MM.1S (cell line): ENCODE data around the gene SMC5.
A peak's percentile ranks its signal among the peaks of the same experiment; 100 is the strongest.
"Not testable (repeated sequence)": the region's sequence is repeated elsewhere in the genome, so short reads cannot be mapped to it uniquely, and the experiment has no call there.

Source experiments
- DNase-seq: peaks from one replicate; pipeline ENCODE4 v3.0.0-alpha.2; 2015
- H2AFZ ChIP-seq: fragments of 300-600 bp; sonication (generic); 2 replicates; pipeline ENCODE4 v1.6.0; 2016; ENCODE audit warnings: antibody characterized with exemption, low read length
- H3F3A ChIP-seq: fragments of 300-600 bp; sonication (generic); 2 replicates; pipeline ENCODE4 v1.6.1; 2016; ENCODE audit warnings: mild to moderate bottlenecking, antibody characterized with exemption, low read length, moderate library complexity, mixed read lengths; ENCODE audit not compliant: insufficient read depth
- H3K27ac ChIP-seq: fragments of 300-600 bp; sonication (generic); 2 replicates; pipeline ENCODE4 v1.5.1; 2016; ENCODE audit warnings: mild to moderate bottlenecking, low read length
- H3K27me3 ChIP-seq: fragments of 300-600 bp; sonication (generic); replicated peaks from 2 replicates; pipeline ENCODE4 v1.6.0; 2016; ENCODE audit warnings: low read length; ENCODE audit not compliant: insufficient read depth
- H3K36me3 ChIP-seq: fragments of 300-600 bp; sonication (generic); replicated peaks from 2 replicates; pipeline ENCODE4 v1.6.1; 2016; ENCODE audit warnings: mild to moderate bottlenecking, low read length, mixed read lengths; ENCODE audit not compliant: insufficient read depth
- H3K4me1 ChIP-seq: fragments of 300-600 bp; sonication (generic); 2 replicates; pipeline ENCODE4 v1.6.1; 2016; ENCODE audit warnings: low read length, mixed read lengths
- H3K4me2 ChIP-seq: fragments of 300-600 bp; sonication (generic); 2 replicates; pipeline ENCODE4 v1.6.0; 2016; ENCODE audit warnings: low read depth, low read length
- H3K4me3 ChIP-seq: fragments of 300-600 bp; sonication (generic); 2 replicates; pipeline ENCODE4 v1.5.1; 2016; ENCODE audit warnings: low read length, mixed read lengths
- H3K79me2 ChIP-seq: fragments of 300-600 bp; sonication (generic); 2 replicates; pipeline ENCODE4 v1.6.1; 2016; ENCODE audit warnings: mixed run types, low read length, mixed read lengths
- H3K9ac ChIP-seq: fragments of 300-600 bp; sonication (generic); 2 replicates; pipeline ENCODE4 v1.6.1; 2016; ENCODE audit warnings: low read length, mixed read lengths
- H3K9me2 ChIP-seq: fragments of 300-600 bp; sonication (generic); replicated peaks from 2 replicates; pipeline ENCODE4 v1.6.1; 2016; ENCODE audit warnings: mild to moderate bottlenecking, low read length, mixed read lengths; ENCODE audit not compliant: insufficient read depth
- H3K9me3 ChIP-seq: fragments of 300-600 bp; sonication (generic); replicated peaks from 2 replicates; pipeline ENCODE4 v1.6.1; 2016; ENCODE audit warnings: mild to moderate bottlenecking, low read length, mixed read lengths; ENCODE audit not compliant: insufficient read depth
- H4K20me1 ChIP-seq: fragments of 300-600 bp; sonication (generic); 2 replicates; pipeline ENCODE4 v1.6.1; 2016; ENCODE audit warnings: mild to moderate bottlenecking, low read length, moderate library complexity, mixed read lengths; ENCODE audit not compliant: insufficient read depth
- CTCF ChIP-seq: fragments of 300-600 bp; sonication (generic); IDR thresholded peaks from 2 replicates; pipeline ENCODE4 v1.5.1; 2016; ENCODE audit warnings: antibody characterized with exemption, low read length, mixed read lengths
- EZH2 ChIP-seq: fragments of 300-600 bp; sonication (generic); optimal IDR thresholded peaks from 2 replicates; pipeline ENCODE3; 2017; ENCODE audit warnings: low read depth, mild to moderate bottlenecking, antibody characterized with exemption, low read length, mixed read lengths
- EZH2phosphoT487 ChIP-seq: fragments of 300-600 bp; sonication (generic); IDR thresholded peaks from 2 replicates; pipeline ENCODE4 v1.6.1; 2018; ENCODE audit warnings: antibody characterized with exemption, low read length

The SMC5 gene

DNA sequence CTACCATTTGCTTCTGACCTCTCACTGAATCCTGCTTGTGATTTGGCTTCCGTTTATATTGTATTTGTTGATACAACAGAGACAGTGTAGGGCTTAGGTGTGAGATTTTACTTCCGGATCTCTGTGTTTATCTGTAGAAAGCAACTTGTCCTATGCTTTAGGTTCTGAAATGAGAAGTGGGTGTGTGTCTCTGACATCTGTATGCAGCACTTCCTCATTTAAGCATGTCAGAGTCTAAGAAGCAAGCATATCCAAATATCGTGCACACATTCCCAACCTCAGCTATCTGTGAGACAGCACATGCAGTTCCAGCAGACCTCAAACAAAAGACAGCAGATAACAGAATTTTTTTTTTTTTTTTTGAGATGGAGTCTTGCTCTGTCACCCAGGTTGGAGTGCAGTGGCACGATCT, 139.4 kb downstream of the SMC5 start:
- Histone ChIP-seq H3F3A (no peaks in the 10 kb centered on the region), H3K27me3 (no peaks in the 10 kb centered on the region), H3K9me3 (no peaks in the 10 kb centered on the region), H3K4me2 (no peak overlapping the region), H3K9me2 (no peaks in the 10 kb centered on the region), H3K36me3 (no peaks in the 10 kb centered on the region), H4K20me1 (no peaks in the 10 kb centered on the region), H3K9ac (no peak overlapping the region), H3K27ac (no peak overlapping the region), H2AFZ (0 out of 2 replicates have a peak overlapping the region, but pooled peaks have one; percentile 2), H3K4me3 (no peak overlapping the region), H3K4me1 (no peaks in the 10 kb centered on the region), H3K79me2 (no peaks in the 10 kb centered on the region)
- TF ChIP-seq EZH2phosphoT487 (no peak), CTCF (no peak), EZH2 (no peak)
- DNase-seq, result no peak

- DNase-seq, result no peak
- Histone ChIP-seq H3K79me2 (0 out of 2 replicates have a peak, but pooled peaks cover 6% of the 10 kb centered on the region), H4K20me1 (no peaks in the 10 kb centered on the region)
These were observed 140.4 kb downstream of the SMC5 start for GRCh38 chr9:70399141-70399540.

GRCh38 chr9:70400107-70400892, 141.5 kb downstream of the SMC5 start:
- H3K36me3 ChIP-seq, result no peaks in the 10 kb centered on the region
- no peak for DNase-seq
- no peaks in the 10 kb centered on the region for H4K20me1 ChIP-seq
- no peak overlapping the region for H3K9ac ChIP-seq
- H3K27ac ChIP-seq, result no peak overlapping the region
- no peaks in the 10 kb centered on the region for H3K27me3 ChIP-seq
- no peak overlapping the region for H2AFZ ChIP-seq
- TF ChIP-seq EZH2 (no peak), EZH2phosphoT487 (no peak)
- H3F3A ChIP-seq, result no peaks in the 10 kb centered on the region
- 0 out of 2 replicates have a peak, but pooled peaks cover 6% of the 10 kb centered on the region for H3K79me2 ChIP-seq
- H3K4me3 ChIP-seq, result no peak overlapping the region
- H3K9me3 ChIP-seq, result no peaks in the 10 kb centered on the region
- H3K4me2 ChIP-seq, result no peak overlapping the region
- no peaks in the 10 kb centered on the region for H3K9me2 ChIP-seq
- no peaks in the 10 kb centered on the region for H3K4me1 ChIP-seq

More at GRCh38 chr9:70399141-70399540, 140.4 kb downstream of the SMC5 start:
- Histone ChIP-seq H3K27ac (no peak overlapping the region), H3K4me2 (no peak overlapping the region), H3K4me3 (no peak overlapping the region), H3F3A (no peaks in the 10 kb centered on the region), H3K4me1 (no peaks in the 10 kb centered on the region), H3K9me2 (no peaks in the 10 kb centered on the region), H3K36me3 (no peaks in the 10 kb centered on the region), H3K9ac (no peak overlapping the region), H2AFZ (no peak overlapping the region), H3K9me3 (no peaks in the 10 kb centered on the region), H3K27me3 (no peaks in the 10 kb centered on the region)
- TF ChIP-seq CTCF (no peak), EZH2phosphoT487 (no peak), EZH2 (no peak)

GRCh38 chr9:70401241-70401640, 142.5 kb downstream of the SMC5 start:
- not testable (repeated sequence) for H2AFZ ChIP-seq, H3K9ac ChIP-seq, H3K4me3 ChIP-seq, H3K4me2 ChIP-seq, H3K9me3 ChIP-seq, H3K9me2 ChIP-seq, DNase-seq, H3F3A ChIP-seq, H3K79me2 ChIP-seq, H4K20me1 ChIP-seq, H3K4me1 ChIP-seq, H3K36me3 ChIP-seq, H3K27ac ChIP-seq, H3K27me3 ChIP-seq
